Measurements from ENCODE around the gene CARD14.
A peak's percentile ranks its signal among the peaks of the same experiment; 100 is the strongest.
"Not testable (repeated sequence)": the region's sequence is repeated elsewhere in the genome, so short reads cannot be mapped to it uniquely, and the experiment has no call there.

Gene CARD14

GRCh38 chr17:80183581-80184422 lies 14.0 kb downstream of the CARD14 start:
- H3K27ac Mint-ChIP-seq: no peak overlapping the region
- DNase-seq (ENCODE audit: low spot score): no peak
- no peak overlapping the region for H3K4me3 Mint-ChIP-seq
- H3K4me1 Mint-ChIP-seq (ENCODE audit: low read depth): no peaks in the 10 kb centered on the region
- peaks cover 3% of the 10 kb centered on the region for H3K27me3 Mint-ChIP-seq (ENCODE audit: low read depth)
- no peaks in the 10 kb centered on the region for H3K36me3 Mint-ChIP-seq (ENCODE audit: low read depth)
- H3K9me3 Mint-ChIP-seq: no peaks in the 10 kb centered on the region

GRCh38 chr17:80184423-80184714 lies 14.5 kb downstream of the CARD14 start:
- no peak overlapping the region for H3K4me3 Mint-ChIP-seq
- no peak overlapping the region for H3K27ac Mint-ChIP-seq
- H3K27me3 Mint-ChIP-seq (ENCODE audit: low read depth): peaks cover 3% of the 10 kb centered on the region
- H3K9me3 Mint-ChIP-seq: no peaks in the 10 kb centered on the region
- H3K4me1 Mint-ChIP-seq (ENCODE audit: low read depth): no peaks in the 10 kb centered on the region
- no peak for DNase-seq (ENCODE audit: low spot score)
- no peaks in the 10 kb centered on the region for H3K36me3 Mint-ChIP-seq (ENCODE audit: low read depth)

- Mint-ChIP-seq H3K27me3 (ENCODE audit: low read depth) (peaks cover 3% of the 10 kb centered on the region), H3K36me3 (ENCODE audit: low read depth) (no peaks in the 10 kb centered on the region), H3K4me1 (ENCODE audit: low read depth) (no peaks in the 10 kb centered on the region), H3K27ac (no peak overlapping the region), H3K9me3 (no peaks in the 10 kb centered on the region), H3K4me3 (no peak overlapping the region)
- no peak for DNase-seq (ENCODE audit: low spot score)
These were observed 16.1 kb downstream of the CARD14 start for GRCh38 chr17:80185968-80186367.

GRCh38 chr17:80187090-80187489 lies 17.3 kb downstream of the CARD14 start:
- H3K27me3 Mint-ChIP-seq (ENCODE audit: low read depth): peaks cover 7% of the 10 kb centered on the region
- no peaks in the 10 kb centered on the region for H3K9me3 Mint-ChIP-seq
- no peak overlapping the region for H3K27ac Mint-ChIP-seq
- H3K4me3 Mint-ChIP-seq: no peak overlapping the region
- no peak for DNase-seq (ENCODE audit: low spot score)
- no peaks in the 10 kb centered on the region for H3K36me3 Mint-ChIP-seq (ENCODE audit: low read depth)
- H3K4me1 Mint-ChIP-seq (ENCODE audit: low read depth): no peaks in the 10 kb centered on the region

- H3K27ac Mint-ChIP-seq: no peak overlapping the region
- H3K9me3 Mint-ChIP-seq: no peaks in the 10 kb centered on the region
- H3K4me3 Mint-ChIP-seq: no peak overlapping the region
- no peaks in the 10 kb centered on the region for H3K4me1 Mint-ChIP-seq (ENCODE audit: low read depth)
- DNase-seq (ENCODE audit: low spot score): no peak
- H3K36me3 Mint-ChIP-seq (ENCODE audit: low read depth): no peaks in the 10 kb centered on the region
- H3K27me3 Mint-ChIP-seq (ENCODE audit: low read depth): peaks cover 7% of the 10 kb centered on the region
These were observed 17.7 kb downstream of the CARD14 start for GRCh38 chr17:80187515-80187941.

- Mint-ChIP-seq H3K9me3 (no peaks in the 10 kb centered on the region), H3K4me3 (no peak overlapping the region), H3K4me1 (ENCODE audit: low read depth) (no peaks in the 10 kb centered on the region), H3K36me3 (ENCODE audit: low read depth) (no peaks in the 10 kb centered on the region), H3K27ac (no peak overlapping the region), H3K27me3 (ENCODE audit: low read depth) (peaks cover 7% of the 10 kb centered on the region)
- no peak for DNase-seq (ENCODE audit: low spot score)
These were observed 19.8 kb downstream of the CARD14 start for GRCh38 chr17:80189611-80190010.

GRCh38 chr17:80190716-80191115 lies 20.9 kb downstream of the CARD14 start:
- Mint-ChIP-seq H3K27ac (no peak overlapping the region), H3K9me3 (no peaks in the 10 kb centered on the region), H3K4me3 (no peak overlapping the region), H3K27me3 (ENCODE audit: low read depth) (peaks cover 7% of the 10 kb centered on the region), H3K4me1 (ENCODE audit: low read depth) (no peaks in the 10 kb centered on the region), H3K36me3 (ENCODE audit: low read depth) (no peaks in the 10 kb centered on the region)
- DNase-seq (ENCODE audit: low spot score): no peak

- no peak overlapping the region for H3K4me3 Mint-ChIP-seq
- H3K9me3 Mint-ChIP-seq: no peaks in the 10 kb centered on the region
- H3K36me3 Mint-ChIP-seq (ENCODE audit: low read depth): no peaks in the 10 kb centered on the region
- DNase-seq (ENCODE audit: low spot score): no peak
- no peaks in the 10 kb centered on the region for H3K4me1 Mint-ChIP-seq (ENCODE audit: low read depth)
- no peak overlapping the region for H3K27ac Mint-ChIP-seq
- peaks cover 7% of the 10 kb centered on the region for H3K27me3 Mint-ChIP-seq (ENCODE audit: low read depth)
These were observed 21.4 kb downstream of the CARD14 start for GRCh38 chr17:80191192-80191591.

GRCh38 chr17:80191865-80192661 lies 22.2 kb downstream of the CARD14 start:
- no peak for DNase-seq (ENCODE audit: low spot score)
- Mint-ChIP-seq H3K27me3 (ENCODE audit: low read depth) (peaks cover 6% of the 10 kb centered on the region), H3K4me3 (no peak overlapping the region), H3K4me1 (ENCODE audit: low read depth) (no peaks in the 10 kb centered on the region), H3K9me3 (no peaks in the 10 kb centered on the region), H3K27ac (no peak overlapping the region), H3K36me3 (ENCODE audit: low read depth) (no peaks in the 10 kb centered on the region)

GRCh38 chr17:80195141-80195540 lies 25.3 kb downstream of the CARD14 start:
- H3K4me1 Mint-ChIP-seq (ENCODE audit: low read depth): no peaks in the 10 kb centered on the region
- H3K27me3 Mint-ChIP-seq (ENCODE audit: low read depth): peaks cover 4% of the 10 kb centered on the region
- no peak for DNase-seq (ENCODE audit: low spot score)
- no peaks in the 10 kb centered on the region for H3K36me3 Mint-ChIP-seq (ENCODE audit: low read depth)
- H3K9me3 Mint-ChIP-seq: no peaks in the 10 kb centered on the region
- H3K27ac Mint-ChIP-seq: no peak overlapping the region
- H3K4me3 Mint-ChIP-seq: no peak overlapping the region

GRCh38 chr17:80195671-80196529 lies 26.1 kb downstream of the CARD14 start:
- no peaks in the 10 kb centered on the region for H3K36me3 Mint-ChIP-seq (ENCODE audit: low read depth)
- no peak overlapping the region for H3K4me3 Mint-ChIP-seq
- peaks cover 4% of the 10 kb centered on the region for H3K27me3 Mint-ChIP-seq (ENCODE audit: low read depth)
- no peak overlapping the region for H3K27ac Mint-ChIP-seq
- DNase-seq (ENCODE audit: low spot score): peak; percentile 22
- no peaks in the 10 kb centered on the region for H3K4me1 Mint-ChIP-seq (ENCODE audit: low read depth)
- H3K9me3 Mint-ChIP-seq: no peaks in the 10 kb centered on the region

- no peaks in the 10 kb centered on the region for H3K4me1 Mint-ChIP-seq (ENCODE audit: low read depth)
- H3K4me3 Mint-ChIP-seq: no peak overlapping the region
- H3K27ac Mint-ChIP-seq: no peak overlapping the region
- no peak for DNase-seq (ENCODE audit: low spot score)
- peaks cover 4% of the 10 kb centered on the region for H3K27me3 Mint-ChIP-seq (ENCODE audit: low read depth)
- no peaks in the 10 kb centered on the region for H3K36me3 Mint-ChIP-seq (ENCODE audit: low read depth)
- no peaks in the 10 kb centered on the region for H3K9me3 Mint-ChIP-seq
These were observed 26.8 kb downstream of the CARD14 start for GRCh38 chr17:80196652-80197051.

- no peaks in the 10 kb centered on the region for H3K4me1 Mint-ChIP-seq (ENCODE audit: low read depth)
- H3K9me3 Mint-ChIP-seq: no peaks in the 10 kb centered on the region
- H3K27ac Mint-ChIP-seq: no peak overlapping the region
- no peak overlapping the region for H3K4me3 Mint-ChIP-seq
- no peaks in the 10 kb centered on the region for H3K27me3 Mint-ChIP-seq (ENCODE audit: low read depth)
- DNase-seq (ENCODE audit: low spot score): no peak
- no peaks in the 10 kb centered on the region for H3K36me3 Mint-ChIP-seq (ENCODE audit: low read depth)
These were observed 28.4 kb downstream of the CARD14 start for GRCh38 chr17:80198144-80198661.

- H3K9me3 Mint-ChIP-seq; H3K27me3 Mint-ChIP-seq (ENCODE audit: low read depth); H3K4me3 Mint-ChIP-seq; DNase-seq (ENCODE audit: low spot score); H3K27ac Mint-ChIP-seq; H3K36me3 Mint-ChIP-seq (ENCODE audit: low read depth); H3K4me1 Mint-ChIP-seq (ENCODE audit: low read depth): not testable (repeated sequence)
These were observed 29.5 kb downstream of the CARD14 start for GRCh38 chr17:80199295-80199694.

Measured in T-helper 2 cell treated with Interferon-gamma antibody and Interleukin-4, amounts not matched to agents 5 μg/mL and 100 μg/mL, for 36 hours (primary cell).